ENCODE measurements around the gene PPP1R37.

DNA sequence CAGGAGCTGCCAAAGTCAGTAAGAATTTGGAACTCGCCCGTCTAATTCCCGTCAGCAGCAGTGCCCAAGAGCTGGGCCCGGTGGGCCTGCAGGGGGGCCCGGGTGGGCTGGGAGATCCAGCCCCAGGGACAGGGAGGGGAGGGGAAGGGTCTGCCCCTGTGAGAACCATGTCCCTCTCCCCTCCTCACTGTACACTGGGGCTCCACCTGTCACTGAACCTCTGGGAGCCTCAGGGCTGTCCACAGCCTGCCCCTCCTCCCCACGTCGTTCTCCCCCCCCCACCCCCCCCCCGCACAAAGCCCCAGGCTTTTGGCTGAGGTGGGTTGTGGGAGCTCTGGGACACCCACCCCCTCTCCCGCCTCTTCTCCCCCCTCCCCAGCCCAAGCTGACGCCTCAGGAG is 24.9 kb upstream of the PPP1R37 start:
- TF ChIP-seq, protein P1, sequence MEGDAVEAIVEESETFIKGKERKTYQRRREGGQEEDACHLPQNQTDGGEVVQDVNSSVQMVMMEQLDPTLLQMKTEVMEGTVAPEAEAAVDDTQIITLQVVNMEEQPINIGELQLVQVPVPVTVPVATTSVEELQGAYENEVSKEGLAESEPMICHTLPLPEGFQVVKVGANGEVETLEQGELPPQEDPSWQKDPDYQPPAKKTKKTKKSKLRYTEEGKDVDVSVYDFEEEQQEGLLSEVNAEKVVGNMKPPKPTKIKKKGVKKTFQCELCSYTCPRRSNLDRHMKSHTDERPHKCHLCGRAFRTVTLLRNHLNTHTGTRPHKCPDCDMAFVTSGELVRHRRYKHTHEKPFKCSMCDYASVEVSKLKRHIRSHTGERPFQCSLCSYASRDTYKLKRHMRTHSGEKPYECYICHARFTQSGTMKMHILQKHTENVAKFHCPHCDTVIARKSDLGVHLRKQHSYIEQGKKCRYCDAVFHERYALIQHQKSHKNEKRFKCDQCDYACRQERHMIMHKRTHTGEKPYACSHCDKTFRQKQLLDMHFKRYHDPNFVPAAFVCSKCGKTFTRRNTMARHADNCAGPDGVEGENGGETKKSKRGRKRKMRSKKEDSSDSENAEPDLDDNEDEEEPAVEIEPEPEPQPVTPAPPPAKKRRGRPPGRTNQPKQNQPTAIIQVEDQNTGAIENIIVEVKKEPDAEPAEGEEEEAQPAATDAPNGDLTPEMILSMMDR (IDR thresholded peaks at IDR 0.05; ENCODE audit: low read depth, low read length, missing input control): no peak
- TF ChIP-seq RAD21 (IDR thresholded peaks at IDR 0.05): no peak
- TF ChIP-seq, protein P2, sequence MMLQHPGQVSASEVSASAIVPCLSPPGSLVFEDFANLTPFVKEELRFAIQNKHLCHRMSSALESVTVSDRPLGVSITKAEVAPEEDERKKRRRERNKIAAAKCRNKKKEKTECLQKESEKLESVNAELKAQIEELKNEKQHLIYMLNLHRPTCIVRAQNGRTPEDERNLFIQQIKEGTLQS (IDR thresholded peaks at IDR 0.05): no peak
- TF ChIP-seq YY1 (IDR thresholded peaks at IDR 0.05): no peak
- no peak for TF ChIP-seq HNF4G (IDR thresholded peaks at IDR 0.05)
- no peak for TF ChIP-seq SP1 (IDR thresholded peaks at IDR 0.05)
- TF ChIP-seq TAF1 (conservative IDR thresholded peaks at IDR 0.05): no peak
- TF ChIP-seq, protein P3, sequence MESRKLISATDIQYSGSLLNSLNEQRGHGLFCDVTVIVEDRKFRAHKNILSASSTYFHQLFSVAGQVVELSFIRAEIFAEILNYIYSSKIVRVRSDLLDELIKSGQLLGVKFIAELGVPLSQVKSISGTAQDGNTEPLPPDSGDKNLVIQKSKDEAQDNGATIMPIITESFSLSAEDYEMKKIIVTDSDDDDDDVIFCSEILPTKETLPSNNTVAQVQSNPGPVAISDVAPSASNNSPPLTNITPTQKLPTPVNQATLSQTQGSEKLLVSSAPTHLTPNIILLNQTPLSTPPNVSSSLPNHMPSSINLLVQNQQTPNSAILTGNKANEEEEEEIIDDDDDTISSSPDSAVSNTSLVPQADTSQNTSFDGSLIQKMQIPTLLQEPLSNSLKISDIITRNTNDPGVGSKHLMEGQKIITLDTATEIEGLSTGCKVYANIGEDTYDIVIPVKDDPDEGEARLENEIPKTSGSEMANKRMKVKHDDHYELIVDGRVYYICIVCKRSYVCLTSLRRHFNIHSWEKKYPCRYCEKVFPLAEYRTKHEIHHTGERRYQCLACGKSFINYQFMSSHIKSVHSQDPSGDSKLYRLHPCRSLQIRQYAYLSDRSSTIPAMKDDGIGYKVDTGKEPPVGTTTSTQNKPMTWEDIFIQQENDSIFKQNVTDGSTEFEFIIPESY (IDR thresholded peaks at IDR 0.05): no peak
- TF ChIP-seq, protein P4, sequence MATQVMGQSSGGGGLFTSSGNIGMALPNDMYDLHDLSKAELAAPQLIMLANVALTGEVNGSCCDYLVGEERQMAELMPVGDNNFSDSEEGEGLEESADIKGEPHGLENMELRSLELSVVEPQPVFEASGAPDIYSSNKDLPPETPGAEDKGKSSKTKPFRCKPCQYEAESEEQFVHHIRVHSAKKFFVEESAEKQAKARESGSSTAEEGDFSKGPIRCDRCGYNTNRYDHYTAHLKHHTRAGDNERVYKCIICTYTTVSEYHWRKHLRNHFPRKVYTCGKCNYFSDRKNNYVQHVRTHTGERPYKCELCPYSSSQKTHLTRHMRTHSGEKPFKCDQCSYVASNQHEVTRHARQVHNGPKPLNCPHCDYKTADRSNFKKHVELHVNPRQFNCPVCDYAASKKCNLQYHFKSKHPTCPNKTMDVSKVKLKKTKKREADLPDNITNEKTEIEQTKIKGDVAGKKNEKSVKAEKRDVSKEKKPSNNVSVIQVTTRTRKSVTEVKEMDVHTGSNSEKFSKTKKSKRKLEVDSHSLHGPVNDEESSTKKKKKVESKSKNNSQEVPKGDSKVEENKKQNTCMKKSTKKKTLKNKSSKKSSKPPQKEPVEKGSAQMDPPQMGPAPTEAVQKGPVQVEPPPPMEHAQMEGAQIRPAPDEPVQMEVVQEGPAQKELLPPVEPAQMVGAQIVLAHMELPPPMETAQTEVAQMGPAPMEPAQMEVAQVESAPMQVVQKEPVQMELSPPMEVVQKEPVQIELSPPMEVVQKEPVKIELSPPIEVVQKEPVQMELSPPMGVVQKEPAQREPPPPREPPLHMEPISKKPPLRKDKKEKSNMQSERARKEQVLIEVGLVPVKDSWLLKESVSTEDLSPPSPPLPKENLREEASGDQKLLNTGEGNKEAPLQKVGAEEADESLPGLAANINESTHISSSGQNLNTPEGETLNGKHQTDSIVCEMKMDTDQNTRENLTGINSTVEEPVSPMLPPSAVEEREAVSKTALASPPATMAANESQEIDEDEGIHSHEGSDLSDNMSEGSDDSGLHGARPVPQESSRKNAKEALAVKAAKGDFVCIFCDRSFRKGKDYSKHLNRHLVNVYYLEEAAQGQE (IDR thresholded peaks at IDR 0.05): no peak
- no peak for TF ChIP-seq HNF4A (conservative IDR thresholded peaks at IDR 0.05)
- TF ChIP-seq EGR1 (IDR thresholded peaks at IDR 0.05; ENCODE audit: low read depth in 2 of 2): no peak
- TF ChIP-seq, protein P5, sequence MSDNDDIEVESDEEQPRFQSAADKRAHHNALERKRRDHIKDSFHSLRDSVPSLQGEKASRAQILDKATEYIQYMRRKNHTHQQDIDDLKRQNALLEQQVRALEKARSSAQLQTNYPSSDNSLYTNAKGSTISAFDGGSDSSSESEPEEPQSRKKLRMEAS (IDR thresholded peaks at IDR 0.05): no peak
- no peak for TF ChIP-seq GABPA (IDR thresholded peaks at IDR 0.05 in 1 of 2, conservative IDR thresholded peaks at IDR 0.05 in 1 of 2)
